Brain microvascular endothelial cell (primary cell): ENCODE results near the gene TMBIM4.

ENCODE experiments used
- DNase-seq: peaks from one replicate; pipeline ENCODE4 v3.0.0-alpha.2; 2020
- H3K27ac ChIP-seq: fragments of 250-450 bp; sonication (Bioruptor Pico); 2 replicates; pipeline ENCODE4 v1.5.1; 2020; ENCODE audit warnings: mild to moderate bottlenecking, moderate library complexity
- H3K27me3 ChIP-seq: fragments of 250-450 bp; sonication (Bioruptor Pico); replicated peaks from 2 replicates; pipeline ENCODE4 v1.5.1; 2020; ENCODE audit warnings: mild to moderate bottlenecking
- H3K36me3 ChIP-seq: fragments of 250-450 bp; sonication (Bioruptor Pico); replicated peaks from 2 replicates; pipeline ENCODE4 v1.5.1; 2020; ENCODE audit warnings: mild to moderate bottlenecking
- H3K4me3 ChIP-seq: 2 replicates; pipeline ENCODE4 v1.5.1; 2011; ENCODE audit warnings: low read depth, mild to moderate bottlenecking, control low read depth, low read length, moderate library complexity
- CTCF ChIP-seq: IDR thresholded peaks from 2 replicates; pipeline ENCODE4 v1.5.1; 2011; ENCODE audit warnings: low read depth, mild to moderate bottlenecking, moderate library complexity, low read length, control low read depth, inconsistent platforms; ENCODE audit errors: missing control alignments
- in situ Hi-C: cut with HindIII; loops from 2 replicates; pipeline ENCODE4 v1.10.0; 2017; ENCODE audit warnings: low sequenced_read_pairs, low pct_ligation_motif_present

TMBIM4 gene

DNA sequence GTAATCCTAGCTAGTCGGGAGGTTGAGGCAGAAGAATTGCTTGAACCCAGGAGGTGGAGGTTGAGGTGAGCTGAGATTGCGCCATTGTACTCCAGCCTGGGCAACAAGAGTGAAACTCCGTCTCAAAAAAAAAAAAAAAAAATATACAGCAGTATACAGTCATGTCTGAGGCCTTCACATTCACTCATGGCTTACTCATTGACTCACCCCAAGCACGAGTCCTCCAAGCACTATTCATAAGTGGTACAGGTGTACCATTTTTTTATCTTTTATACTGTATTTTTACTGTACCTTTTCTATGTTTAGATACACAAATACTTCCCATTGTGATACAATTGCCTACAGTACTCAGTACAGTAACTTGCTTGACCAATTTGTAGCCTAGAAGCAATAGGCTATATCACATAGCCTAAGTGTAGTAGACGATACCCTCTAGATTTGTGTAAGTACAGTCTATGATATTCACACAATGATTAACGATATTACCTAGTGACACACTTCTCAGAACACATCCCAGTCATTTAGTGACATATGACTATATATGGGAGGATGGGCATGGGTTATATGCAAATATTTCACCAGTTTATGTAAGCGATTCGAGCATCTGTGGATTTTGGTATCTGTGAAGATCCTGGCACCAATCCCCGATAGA is 51.4 kb downstream of the TMBIM4 start:
- Histone ChIP-seq H3K27me3 (no peaks in the 10 kb centered on the region), H3K27ac (no peak overlapping the region), H3K36me3 (peaks cover 8% of the 10 kb centered on the region), H3K4me3 (no peak overlapping the region)
- in situ Hi-C loops: no loop called here
- no peak for TF ChIP-seq CTCF
- no peak for DNase-seq

- no peak for TF ChIP-seq CTCF
- peaks cover 3% of the 10 kb centered on the region for H3K36me3 ChIP-seq
- no peak for DNase-seq
- H3K27ac ChIP-seq: no peak overlapping the region
- no peaks in the 10 kb centered on the region for H3K27me3 ChIP-seq
- in situ Hi-C loops: no loop called here
- H3K4me3 ChIP-seq: no peak overlapping the region
These were observed 52.6 kb downstream of the TMBIM4 start for GRCh38 chr12:66117242-66117641.

GRCh38 chr12:66115071-66115600 is 54.7 kb downstream of the TMBIM4 start:
- no peaks in the 10 kb centered on the region for H3K27me3 ChIP-seq
- in situ Hi-C loops: no loop called here
- no peak overlapping the region for H3K4me3 ChIP-seq
- no peak overlapping the region for H3K27ac ChIP-seq
- no peak for DNase-seq
- TF ChIP-seq CTCF: no peak
- no peaks in the 10 kb centered on the region for H3K36me3 ChIP-seq

- H3K36me3 ChIP-seq: no peaks in the 10 kb centered on the region
- no peak overlapping the region for H3K4me3 ChIP-seq
- in situ Hi-C loops: no loop called here
- no peaks in the 10 kb centered on the region for H3K27me3 ChIP-seq
- TF ChIP-seq CTCF: no peak
- DNase-seq: no peak
- H3K27ac ChIP-seq: no peak overlapping the region
These were observed 56.3 kb downstream of the TMBIM4 start for GRCh38 chr12:66113471-66113870.

DNA sequence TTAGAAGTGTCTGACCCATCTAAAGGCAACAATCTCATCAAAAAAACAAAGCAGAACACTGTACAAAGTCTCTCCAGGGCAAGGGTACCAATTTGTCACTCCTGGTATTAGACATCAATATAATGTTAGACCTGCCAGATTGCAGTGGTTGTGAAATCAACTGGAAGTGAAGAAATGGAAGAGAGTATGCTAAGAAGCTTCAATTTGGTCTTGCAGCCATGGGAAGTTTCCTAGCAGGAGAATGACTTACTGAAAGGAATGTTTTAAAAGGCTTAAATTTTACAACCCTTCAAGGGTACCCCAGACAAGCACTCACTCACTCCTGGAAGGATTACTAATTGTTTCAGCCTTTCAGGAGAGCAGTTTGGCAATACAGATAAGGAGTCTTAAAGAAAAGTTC is 58.2 kb downstream of the TMBIM4 start:
- in situ Hi-C loops: no loop called here
- no peak for TF ChIP-seq CTCF
- Histone ChIP-seq H3K27me3 (no peaks in the 10 kb centered on the region), H3K4me3 (no peak overlapping the region), H3K27ac (no peak overlapping the region), H3K36me3 (no peaks in the 10 kb centered on the region)
- no peak for DNase-seq

GRCh38 chr12:66109056-66109455 is 60.7 kb downstream of the TMBIM4 start:
- no peak for DNase-seq
- no peak for TF ChIP-seq CTCF
- no peak overlapping the region for H3K27ac ChIP-seq
- no peak overlapping the region for H3K4me3 ChIP-seq
- H3K27me3 ChIP-seq: no peaks in the 10 kb centered on the region
- in situ Hi-C loops: no loop called here
- H3K36me3 ChIP-seq: no peaks in the 10 kb centered on the region
